ENCODE measurements around the gene TAF6.
A peak's percentile ranks its signal among the peaks of the same experiment; 100 is the strongest.

The TAF6 gene

DNA sequence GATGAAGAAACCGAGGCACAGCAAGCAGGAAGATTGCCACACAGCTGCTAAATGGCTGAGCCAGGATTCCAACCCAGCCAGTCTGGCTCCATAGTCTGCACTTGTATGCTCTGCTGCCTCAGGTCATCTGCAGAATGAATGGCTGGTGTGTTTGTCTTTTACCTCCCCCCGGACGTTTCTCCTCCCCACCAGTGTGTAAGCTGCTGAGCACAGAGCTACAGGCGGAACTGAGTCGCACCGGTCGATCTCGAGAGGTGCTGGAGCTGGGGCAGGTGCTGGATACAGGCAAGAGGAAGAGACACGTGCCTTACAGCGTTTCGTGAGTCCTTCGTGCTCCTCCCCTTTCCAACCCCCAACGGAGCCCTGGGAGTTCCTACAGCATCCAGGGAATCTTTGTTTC is 2.9 kb upstream of the TAF6 start:
- DNase-seq (ENCODE audit: low read depth) = no peak

DNA sequence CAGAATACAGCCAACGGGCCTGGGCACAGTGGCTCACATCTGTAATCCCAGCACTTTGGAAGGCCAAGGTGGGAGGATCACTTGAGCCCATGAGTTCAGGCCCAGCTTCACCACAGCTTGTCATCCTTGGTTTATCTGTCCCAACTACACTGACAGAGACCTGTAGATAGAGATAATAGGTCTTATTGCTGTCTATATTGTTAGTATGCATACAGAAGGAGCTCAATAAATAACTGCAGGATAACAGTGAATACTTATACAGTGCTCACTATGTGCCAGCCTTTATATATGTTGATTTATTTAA is 1.5 kb upstream of the TAF6 start:
- no peak for DNase-seq (ENCODE audit: low read depth)

DNA sequence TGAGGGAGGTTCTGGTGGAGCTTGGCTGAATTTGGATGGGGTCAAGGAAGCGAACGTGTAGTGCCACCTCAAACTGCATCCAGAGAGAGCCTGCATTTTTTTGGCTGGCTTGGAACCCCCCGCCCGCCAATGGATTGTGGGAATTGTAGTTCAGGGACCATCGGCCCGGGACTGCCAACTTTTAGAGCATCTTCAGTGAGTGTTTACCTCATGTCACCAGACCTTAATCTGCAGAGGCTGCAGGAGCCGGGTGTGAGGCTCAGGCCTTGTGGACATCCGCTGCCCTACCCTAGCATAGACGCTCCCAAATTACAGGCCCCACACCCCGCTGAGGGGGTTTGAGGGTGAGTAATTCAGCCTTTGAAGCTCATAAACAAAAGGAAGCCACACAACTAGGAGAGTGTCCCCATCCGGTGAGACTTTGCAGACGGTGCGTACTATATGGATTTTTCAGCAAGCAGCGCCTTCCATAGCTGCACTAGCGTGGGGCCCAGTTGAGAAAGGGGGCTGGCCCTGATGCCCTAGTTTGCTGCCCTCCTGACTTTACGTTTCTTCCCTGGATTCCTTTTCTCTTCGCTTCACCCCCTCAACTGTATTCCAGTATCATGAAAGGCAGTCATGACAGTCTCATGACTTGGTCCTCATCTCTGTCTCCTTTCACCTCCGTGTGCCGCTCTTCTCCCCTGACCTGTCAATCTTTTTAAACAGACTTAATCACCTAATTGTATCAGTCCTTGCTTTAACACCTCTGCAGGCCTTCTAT is 993 bp upstream of the TAF6 start:
- peak; percentile 44 for DNase-seq (ENCODE audit: low read depth)

DNA sequence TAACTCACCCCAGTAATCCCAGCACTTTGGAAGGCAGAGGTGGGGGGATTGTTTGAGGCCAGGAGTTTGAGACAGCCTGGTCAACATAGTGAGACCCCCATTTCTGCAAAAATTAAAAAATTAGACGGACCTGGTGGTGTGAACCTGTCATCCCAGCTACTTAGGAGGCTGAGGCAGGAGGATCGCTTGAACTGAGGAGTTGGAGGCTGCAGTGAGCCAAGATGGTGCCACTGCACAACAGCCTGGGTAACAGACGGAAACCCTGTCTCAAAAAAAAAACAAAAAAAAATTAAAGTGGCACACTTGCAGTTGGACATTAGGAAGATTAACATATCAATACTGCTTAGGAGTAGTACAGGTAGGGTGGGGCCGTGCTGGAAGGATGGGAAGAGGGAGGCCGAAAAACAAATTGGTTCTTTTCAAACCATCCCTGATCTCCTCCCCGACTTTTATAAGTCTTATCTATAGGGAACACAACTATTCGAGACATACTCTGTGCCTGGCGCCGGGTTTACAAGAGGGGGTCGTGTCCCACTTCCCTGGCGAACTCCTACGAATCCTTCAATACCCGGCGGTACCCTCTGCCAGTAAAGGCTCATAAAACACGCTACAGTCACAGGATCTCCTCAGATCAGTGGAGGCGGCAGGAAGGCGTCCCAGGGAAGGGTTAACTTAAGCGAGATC is 628 bp downstream of the TAF6 start:
- no peak for DNase-seq (ENCODE audit: low read depth)

DNA sequence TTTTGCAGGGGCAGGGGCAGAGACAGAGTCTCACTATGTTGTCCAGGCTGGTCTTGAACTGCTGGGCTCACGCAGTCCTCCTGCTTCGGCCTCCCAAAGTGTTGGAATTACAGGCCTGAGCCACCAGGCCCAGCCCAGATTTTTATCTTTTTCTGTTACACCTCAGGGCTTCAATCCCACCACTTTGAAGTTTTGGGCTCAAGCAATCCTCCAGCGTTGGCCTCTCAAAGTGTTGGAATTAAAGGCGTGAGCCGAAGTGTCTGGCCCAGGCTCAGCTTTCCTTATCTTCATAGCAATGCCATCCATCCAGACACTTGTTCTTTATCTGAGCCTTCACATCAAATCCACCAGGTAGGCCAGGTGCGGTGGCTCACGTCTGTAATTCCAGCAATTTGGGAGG is 4.1 kb downstream of the TAF6 start:
- DNase-seq (ENCODE audit: low read depth) = no peak

DNA sequence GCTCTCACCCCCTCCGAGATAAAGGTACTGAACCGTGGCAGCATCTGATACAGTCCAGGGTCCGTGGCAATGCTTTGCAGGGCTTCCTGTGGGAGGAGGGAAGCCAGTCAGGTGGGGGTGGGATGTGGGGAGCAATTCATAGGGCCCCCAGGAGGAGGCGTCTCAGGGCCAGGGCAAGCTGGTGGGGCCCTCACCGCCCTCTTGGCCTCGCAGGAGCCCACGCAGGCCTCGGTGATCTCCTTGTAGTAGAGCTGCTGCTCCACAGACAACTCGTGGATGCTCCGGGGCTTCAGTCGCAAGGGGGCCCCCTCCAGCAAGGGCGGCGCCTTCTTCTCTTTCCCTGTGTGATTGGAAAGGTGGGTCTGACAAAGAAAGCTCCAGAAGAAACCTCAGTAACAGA is 7.2 kb downstream of the TAF6 start:
- DNase-seq (ENCODE audit: low read depth) = no peak

DNA sequence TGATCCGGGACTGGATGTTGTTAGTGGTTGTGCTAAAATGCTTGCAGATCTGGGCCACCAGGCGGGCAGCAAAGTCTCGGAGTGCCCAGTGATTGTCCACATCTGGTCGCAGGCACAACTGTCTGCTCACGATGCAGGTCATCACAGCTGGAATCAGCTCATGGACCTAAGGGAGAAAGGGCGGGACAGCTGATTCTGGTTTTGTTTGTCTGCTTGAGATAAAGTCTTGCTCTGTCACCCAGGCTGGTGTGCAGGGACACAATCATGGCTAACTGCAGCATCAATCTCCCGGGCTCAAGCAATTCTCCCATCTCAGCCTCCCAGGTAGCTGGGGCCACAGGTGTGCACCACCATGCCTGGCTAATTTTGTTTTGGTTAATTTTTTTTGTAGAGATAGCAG is 8.0 kb downstream of the TAF6 start:
- DNase-seq (ENCODE audit: low read depth) = no peak

DNA sequence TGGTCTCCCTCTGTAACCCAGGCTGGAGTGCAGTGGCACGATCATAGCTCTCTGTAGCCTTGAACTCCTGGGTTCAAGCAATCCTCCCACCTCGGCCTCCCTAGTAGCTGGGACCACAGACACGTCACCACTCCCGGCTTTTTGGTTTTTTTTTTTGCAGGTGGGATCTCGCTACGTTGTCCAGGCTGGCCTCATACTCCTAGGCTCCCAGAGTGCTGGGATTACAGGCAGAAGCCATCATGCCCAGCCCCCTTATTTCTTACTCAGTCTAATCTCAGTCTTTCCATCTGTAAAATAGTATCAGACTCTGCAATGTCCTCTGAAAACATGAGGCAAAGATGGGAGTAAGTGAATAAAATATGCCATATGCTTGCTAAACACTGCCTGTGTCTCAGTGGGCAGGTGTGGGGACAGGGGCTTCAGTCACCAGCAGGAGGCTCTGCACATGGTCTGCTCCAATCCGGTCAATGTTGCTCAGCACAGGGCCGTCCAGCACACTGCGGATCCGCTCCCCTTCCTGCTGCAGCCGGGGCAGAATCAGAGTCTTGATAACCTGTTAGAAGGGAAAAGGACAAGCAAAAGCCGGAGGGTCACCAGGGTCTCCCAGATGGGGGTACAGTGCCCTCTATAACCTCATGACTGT is 9.5 kb downstream of the TAF6 start:
- DNase-seq (ENCODE audit: low read depth) = no peak

DNA sequence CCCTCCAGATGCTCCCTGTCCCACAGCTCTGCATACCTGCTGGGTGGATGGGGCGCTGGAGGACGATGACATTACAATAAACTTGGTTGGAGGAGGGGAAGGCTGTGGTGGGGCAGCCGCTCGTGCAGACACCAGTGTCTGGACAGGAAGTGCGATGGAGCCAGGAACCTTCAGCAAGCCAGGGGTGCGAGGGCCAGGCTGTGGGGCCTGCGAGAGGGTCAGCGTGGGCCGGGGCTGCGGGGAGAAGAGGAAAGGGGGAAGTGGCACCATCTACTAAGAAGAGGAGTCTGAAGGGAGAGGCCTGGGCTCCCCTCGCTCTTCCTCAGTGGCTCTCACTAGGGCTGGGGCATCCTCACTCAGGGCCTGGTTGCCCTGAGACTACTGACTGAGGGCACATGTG is 11.3 kb downstream of the TAF6 start:
- DNase-seq (ENCODE audit: low read depth) = no peak

DNA sequence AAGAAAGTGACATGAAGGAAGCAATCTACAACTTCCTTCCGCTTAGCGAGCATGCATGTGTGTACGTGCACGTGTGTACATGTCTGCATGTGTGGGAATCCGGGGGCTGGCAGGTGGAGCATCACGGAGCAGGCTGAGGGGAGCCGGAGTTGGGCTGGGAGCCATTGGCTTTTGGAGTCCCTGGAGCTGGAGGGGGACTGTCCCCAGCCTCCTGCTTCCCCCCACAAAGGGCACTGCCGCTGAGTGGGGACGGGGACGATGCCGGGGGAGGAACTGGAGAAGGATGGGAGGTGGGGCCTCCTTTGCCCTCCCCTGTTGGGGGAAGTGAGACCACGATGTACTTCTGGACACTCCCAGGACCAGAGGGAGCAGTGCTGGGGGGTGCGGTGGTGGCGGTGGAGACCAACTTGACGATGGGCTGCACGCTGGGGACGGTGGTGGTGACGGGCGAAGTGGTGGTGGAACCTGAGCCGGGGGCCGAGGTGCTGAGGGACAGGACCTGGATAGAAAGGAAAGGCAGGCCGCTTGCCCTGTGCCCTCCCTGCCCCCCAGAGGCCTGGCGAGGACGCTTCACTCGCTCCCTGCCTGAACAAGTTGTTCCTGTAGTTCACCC is 11.9 kb downstream of the TAF6 start:
- no peak for DNase-seq (ENCODE audit: low read depth)

DNA sequence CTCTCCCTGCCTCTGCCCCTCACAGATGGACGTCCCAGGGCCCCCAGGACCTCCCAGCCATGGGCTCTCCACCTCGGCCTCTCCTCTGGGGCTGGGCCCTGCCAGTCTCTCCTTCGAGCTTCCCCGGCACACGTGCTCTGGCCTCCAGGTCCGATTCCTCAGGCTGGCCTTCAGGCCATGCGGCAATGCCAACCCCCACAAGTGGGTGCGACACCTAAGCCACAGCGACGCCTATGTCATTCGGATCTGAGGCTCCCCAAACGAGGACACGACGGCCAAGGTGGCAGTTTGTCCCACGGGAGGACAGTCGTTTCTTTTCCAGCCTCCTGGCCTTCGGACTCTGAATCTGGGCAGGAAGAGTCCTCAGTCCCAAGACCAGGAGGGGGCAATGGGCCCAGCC is 12.5 kb downstream of the TAF6 start:
- DNase-seq (ENCODE audit: low read depth) = no peak

DNA sequence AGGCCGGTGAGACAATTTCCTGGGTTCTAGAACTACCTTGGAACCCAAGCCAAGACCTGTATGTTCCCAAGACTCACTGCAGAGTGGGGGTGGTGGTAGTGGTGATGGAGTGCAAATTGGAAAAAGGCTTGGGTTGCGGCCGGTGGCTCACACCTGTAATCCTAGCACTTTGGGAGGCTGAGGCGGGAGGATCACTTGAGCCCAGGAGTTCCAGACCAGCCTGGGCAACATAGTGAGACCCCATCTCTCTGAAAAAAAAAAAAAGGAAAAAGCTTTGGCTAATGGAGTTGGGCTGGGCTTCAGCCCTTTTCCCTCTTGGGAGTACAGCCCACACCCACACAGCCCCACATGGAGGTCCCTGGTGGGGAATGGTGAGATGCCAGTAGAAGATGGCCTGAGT is 13.6 kb downstream of the TAF6 start:
- no peak for DNase-seq (ENCODE audit: low read depth)

DNA sequence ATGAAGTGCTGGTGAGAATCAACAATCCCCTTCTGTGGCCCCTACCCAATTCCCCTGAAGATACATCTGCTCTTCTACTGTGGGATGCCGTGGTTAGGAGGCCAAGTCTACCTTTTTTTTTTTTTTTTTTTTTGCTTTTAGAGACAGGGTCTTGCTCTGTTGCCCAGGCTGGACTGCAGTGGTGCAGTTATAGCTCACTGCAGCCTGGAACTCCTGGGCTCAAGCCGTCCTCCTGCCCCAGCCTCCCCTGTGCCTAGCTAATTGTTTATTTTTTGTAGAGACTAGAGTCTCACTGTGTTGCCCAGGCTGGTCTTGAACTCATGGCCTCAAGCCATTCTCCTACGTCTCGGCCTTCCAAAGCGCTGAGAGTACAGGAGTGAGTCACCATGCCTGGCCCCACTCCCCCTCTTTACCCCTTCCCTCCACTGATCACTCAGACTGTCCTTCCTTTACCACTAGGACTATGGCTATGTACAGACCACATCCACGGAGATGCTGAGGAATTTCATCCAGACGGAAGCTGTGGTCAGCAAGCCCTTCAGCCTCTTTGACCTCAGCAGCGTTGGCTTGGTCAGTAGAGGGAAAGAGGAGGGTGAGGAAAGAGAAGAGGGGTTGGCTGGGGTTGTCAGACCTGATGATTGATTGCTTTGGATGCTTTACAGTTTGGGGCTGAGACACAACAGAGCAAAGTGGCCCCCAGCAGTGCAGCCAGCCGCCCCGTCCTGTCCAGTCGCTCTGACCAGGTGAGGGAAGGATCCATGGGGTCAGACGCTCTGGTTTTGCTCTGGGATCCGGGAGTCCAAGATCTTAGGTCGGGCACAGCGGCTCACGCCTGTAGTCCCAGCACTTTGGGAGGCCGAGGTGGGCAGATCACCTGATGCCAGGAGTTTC is 16.0 kb downstream of the TAF6 start:
- DNase-seq (ENCODE audit: low read depth) = no peak

DNA sequence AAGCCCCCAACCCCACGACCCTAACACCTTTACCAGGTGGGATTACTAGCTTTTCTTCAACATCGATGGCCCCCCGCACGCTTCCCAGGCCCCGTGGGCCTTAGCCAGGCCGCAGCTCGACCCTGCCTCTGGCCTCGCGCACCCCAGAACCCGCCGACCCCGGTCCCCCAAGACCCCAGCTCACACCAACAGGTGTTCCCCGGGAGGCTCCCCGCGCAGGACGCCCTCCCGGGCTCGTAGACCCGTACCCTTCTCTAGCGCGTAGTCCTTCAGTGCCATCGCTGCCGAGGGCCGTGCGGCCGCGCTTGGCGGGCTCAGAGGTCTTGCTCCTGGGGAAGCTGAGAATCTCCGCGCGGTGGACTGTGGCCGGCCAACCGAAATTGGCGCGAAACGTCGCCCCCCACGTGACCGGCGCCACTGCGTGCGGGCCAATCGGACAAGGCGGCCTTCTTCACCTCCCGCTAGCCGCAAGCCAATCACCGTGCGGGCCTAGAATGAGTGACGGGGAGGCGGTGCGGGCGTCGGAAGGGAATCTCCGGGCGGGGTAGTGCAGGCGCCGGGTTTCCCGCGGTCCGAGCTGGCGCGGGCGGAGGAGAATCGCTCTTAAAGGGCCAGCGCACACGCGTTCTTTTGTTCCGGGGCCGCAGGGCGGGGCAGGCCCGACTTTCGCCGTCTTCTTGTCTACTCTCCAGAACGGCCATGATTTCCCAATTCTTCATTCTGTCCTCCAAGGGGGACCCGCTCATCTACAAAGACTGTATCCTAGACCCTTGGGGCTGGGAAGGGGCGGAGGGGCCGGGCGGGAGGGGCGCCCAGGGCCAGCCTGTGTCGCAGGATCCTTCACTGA is 17.9 kb downstream of the TAF6 start, which contains the start of the genes AP4M1 and MCM7:
AP4M1 (plus strand) TSS at position 628 of the 847 bp plus-strand sequence; CDS start at position 700, 72 bp downstream.
MCM7 (minus strand) TSS at position 382 of the 847 bp plus-strand sequence; CDS start at position 279, 103 bp downstream.
- peak; percentile 91 for DNase-seq (ENCODE audit: low read depth)

DNA sequence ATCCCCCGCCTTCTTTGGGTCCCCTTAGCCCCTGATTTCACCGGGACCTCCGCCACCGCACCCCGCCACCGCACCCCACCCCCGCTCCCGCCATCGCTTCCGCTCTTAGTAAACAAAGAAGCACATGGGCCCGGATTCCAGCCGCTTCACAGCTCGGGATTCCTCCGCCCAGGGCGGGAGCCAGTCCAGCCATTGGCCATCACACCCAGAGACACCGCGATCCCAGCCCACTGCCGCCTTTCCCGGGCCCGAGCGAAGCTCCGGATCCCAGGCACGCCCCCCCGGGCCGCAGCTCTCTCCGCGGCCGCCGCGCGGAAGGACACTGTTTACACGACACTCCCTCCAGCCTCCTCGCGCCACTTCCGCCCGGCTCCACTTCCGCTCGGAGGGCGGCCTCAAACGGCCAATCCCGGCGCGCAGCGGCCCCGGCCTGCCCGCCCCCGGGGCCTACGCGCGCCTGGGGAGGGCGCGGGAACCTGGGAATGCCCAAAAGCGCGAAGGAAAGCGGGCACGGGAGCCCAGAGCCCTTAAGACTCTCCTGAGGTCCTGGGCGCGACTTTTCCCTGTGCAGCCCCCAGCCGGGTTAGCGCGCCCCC is 18.6 kb downstream of the TAF6 start:
- DNase-seq (ENCODE audit: low read depth) = peak; percentile 79

DNA sequence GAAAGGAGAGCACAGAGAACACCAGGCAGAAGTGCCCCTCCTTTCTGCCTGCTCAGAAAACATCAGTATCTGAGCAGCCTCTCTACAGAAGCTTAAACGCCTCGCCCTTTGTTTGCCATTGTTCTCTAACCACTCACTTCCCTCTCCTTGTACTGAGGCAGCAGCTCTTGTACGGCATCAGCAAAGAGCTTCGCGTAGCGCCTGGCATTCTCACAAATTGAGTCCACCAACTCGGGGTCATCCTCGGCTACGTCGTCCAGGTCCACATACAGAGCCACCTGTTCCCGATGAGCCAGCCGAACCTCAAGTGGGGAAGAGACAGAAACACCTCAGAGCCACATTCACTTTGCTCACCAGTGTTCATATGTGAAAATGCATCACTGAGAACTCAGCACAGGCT is 19.7 kb downstream of the TAF6 start:
- DNase-seq (ENCODE audit: low read depth) = no peak

DNA sequence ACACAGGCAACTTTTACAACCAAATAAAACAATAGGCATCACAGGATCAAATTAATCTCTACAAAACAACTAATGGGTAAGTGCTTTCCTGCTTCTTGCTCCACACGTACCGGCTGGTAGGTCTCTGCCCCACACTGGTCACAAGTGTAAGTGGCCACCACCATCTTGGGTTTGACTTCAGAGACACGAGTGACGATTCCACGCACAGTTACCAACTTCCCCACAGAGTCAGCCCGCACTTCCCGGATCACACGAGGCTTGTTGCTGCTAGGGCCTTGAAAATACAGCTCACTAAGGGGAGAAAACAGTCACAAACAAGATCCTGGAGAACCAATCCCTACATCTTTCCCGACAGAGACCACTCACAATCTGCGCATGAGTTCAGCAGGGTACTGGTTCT is 20.2 kb downstream of the TAF6 start:
- DNase-seq (ENCODE audit: low read depth) = no peak

DNA sequence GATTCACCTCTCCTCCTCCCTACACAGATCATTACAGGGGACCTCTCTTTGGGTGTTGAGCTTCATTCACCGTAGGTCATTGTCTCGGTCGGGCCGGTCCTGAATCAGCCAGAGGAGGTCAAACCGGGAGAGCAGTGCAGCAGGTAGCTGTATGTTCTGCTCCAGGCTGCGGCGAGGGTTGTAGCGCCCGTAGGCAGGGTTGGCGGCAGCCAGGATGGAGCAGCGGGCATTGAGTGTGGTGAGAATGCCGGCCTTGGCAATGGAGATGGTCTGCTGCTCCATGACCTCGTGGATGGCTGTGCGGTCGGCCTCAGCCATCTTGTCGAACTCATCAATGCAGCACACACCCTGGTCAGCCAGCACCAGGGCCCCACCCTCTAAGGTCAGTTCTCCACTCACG is 23.5 kb downstream of the TAF6 start:
- DNase-seq (ENCODE audit: low read depth) = no peak

DNA sequence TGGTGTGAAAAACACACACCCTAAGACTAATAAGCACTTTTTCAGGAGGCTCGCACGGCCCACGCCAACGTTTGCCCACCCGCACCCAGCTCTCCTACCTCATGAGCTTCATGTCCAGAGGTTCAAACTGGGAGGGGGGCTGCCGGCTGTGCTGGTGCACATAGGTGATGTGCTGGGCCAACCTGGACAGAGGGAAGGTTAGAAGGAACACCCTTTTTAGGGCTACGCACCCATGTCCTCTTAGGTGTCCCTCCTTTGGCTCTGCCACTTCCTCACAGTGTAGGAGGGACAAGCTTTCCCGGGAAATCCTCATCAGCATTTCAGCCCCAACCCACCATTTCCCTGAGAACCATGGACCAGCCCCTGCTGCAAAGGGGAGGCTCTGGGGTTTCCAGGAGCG is 23.9 kb downstream of the TAF6 start:
- DNase-seq (ENCODE audit: low read depth) = no peak

DNA sequence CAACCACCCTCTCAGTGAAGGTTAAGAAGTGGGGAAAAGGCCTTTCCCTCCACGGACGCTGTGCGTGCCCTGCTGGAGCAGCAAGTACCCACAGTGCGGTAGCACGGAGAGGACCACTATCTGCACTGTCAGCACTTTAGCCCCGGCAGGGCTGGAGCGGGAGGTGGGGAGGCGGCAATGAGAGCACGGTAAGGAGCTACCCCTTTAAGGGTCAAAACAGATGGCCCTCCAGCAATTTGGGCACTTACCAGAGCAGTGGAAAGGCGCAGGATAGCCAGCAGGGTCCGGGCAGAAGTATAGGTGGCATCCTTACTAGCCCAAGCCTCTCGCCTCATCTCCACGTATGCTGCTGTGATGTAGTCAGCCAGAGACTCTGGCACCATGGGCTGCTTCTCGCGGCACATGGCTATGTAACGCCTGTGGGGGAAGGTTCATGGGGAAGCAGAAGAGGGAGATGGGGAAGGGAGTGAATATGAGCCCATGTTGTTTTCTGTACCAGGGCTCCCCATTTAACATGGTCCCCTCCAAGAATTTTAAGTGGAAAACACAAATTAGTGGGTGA is 25.2 kb downstream of the TAF6 start:
- no peak for DNase-seq (ENCODE audit: low read depth)
